Stimulated activated CD4-positive, alpha-beta T cell treated with anti-CD3 and anti-CD28 coated beads, Interleukin-4, amount 100 ng/mL, for 4 hours (primary cell): ENCODE measurements around the gene NAAA.
"Not testable (repeated sequence)": the region's sequence is repeated elsewhere in the genome, so short reads cannot be mapped to it uniquely, and the experiment has no call there.

Source experiments
- DNase-seq, 2 experiments: peaks; one replicate each; pipeline ENCODE4 v3.0.0-alpha.2; 2020

The NAAA gene

DNA sequence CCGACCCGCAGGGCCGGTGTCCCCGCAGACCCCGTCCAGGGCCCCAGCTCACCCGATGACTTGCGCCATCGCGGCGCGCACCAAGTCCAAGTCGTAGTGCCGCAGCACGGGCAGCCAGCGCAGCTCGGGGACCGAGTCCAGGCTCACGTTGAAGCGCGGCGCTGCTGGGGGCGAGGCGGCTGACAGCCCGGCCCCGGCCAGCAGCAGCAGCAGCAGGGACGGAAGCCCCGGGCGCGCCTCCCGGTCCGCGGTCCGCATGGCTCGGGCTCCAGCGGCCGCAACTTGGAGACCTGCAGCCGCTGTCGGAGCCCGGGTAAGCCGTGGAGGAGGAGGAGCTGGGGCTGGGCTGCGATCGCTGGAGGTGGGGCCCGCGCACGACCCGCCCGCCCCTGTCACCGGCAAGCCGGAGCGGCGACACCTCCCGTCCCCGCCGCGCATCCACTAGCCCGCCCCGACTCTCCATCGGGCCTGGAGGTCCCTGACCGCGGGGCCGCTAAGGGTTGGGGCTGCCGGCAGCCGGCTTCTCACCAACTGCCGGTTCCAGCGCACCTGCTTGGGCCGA lies at the start of gene NAAA:
TSS of gene NAAA (minus strand) at position 322 of the 562 bp plus-strand sequence. CDS start at position 258, 64 bp downstream.
- peak; percentile 73 to 77 for DNase-seq

DNA sequence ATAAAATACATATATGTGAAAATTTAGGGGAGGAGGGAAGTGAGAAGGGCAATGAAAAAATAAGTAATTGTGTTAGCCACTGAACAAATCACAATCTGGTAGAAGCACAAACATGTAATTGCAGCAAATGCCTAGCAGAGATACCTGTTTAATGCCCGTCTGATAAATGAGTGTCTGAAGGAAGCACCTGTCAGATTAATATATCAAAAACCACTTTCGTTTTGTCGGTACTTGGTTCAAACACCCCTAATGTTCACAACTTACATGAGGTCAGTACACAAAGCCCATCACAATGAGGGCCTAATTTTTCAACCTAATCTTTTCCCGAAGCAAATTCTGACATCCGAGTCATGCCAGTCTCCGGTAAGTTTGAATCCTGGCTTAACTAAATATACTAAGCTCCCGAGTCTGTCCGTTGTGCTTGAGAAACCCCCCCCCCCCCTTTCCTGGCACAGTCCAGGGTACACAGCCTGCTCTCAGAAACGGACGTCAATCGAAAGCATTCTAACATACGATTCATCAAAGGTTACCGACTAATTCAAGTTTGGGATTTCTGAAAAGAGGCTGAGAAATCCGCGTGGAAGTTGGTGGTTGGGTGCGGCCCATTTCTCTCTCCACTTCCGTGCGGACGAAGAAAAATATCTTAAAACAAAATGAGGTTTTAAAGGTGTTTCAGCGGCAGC lies 49.2 kb upstream of the NAAA start:
- no peak for DNase-seq

DNA sequence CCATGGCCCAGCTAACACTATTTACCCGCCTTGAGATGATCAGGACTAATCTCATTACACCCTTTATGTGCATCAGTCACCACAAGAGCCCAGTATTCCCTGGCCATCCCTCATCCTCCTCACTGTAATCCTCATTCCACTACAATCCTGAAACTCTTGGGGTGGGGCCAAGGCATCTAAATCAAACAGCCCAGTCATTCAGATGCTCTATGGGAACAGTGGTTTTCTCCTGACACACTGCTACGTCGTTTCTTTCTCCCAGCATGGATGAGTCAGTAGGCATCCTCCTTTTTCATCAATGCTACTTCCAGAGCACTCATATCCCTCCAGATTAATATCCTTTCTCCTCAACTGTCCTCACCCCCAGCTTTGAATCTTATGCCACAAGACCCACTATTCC lies 44.3 kb upstream of the NAAA start:
- no peak for DNase-seq

DNA sequence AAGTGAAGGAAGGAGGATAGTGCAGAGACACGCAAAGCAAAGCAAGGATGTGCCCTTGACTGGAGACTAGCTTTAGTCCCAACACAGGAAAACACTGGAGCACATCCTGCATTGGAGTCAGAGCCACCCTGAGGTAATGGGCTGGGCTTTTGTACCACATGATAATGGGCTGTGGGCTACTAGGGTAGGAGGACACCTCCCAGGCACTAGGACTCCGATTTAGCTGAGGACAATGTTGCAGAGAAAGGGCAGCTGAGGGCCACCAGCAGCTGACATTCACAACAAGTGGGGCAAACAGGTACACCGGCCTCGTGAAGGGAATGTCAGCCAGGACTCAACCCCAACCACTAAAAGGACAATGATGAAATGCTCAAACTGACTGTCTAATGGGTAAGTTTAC lies 39.8 kb upstream of the NAAA start:
- no peak for DNase-seq

DNA sequence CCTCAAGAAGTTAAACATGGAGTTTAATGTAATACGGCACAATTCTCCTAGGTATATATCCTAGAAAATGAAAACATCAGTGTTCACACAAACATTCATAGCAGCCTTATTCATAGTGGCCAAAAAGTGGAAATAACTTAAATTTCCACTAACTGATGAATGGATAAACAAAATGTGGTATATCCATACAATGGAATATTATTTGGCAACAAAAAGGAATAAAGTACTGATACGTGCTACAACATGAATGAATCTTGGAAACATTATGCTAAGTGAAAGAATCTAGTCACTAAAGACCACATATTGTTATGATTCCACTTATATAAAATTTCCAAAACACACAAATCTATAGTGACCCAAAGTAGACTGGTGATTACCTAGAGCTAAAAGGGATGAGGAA lies 35.4 kb upstream of the NAAA start:
- DNase-seq: no peak

DNA sequence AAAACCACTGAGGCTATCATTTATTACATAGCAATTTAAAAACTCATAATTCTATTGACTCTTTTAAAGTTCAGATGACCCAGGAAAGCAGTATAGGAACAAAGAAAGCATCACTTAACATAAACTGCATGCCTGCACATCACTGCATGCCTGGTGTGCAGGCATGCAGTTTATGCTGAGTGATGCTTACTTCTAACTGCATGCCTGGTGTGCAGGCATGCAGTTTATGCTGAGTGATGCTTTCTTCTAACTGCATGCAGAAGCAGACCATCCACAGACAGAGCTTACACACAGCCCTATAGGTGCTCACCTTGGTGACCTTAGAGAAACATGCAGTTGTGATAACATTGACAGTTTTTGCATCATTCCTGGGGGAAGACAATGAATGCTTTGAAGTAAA lies 33.0 kb upstream of the NAAA start:
- no peak for DNase-seq

DNA sequence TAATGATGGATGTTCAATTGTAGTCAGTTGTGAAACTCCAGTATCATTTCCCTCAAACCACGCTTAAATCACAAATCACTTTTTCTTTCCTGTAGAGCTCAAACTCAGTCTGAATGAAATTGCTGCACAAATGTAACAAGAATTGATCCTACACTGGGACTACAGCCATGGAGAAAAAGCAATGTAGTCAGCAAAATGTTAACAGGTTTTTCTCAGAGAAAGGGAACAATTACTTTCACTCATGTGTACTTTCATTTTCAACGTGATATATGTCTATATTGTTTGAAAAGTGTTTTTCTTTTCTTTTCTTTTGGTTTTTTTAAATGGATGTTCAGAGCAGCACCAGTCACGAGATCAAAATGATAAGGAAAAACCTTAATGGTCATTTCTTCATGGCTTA lies 27.3 kb upstream of the NAAA start:
- DNase-seq: no peak

DNA sequence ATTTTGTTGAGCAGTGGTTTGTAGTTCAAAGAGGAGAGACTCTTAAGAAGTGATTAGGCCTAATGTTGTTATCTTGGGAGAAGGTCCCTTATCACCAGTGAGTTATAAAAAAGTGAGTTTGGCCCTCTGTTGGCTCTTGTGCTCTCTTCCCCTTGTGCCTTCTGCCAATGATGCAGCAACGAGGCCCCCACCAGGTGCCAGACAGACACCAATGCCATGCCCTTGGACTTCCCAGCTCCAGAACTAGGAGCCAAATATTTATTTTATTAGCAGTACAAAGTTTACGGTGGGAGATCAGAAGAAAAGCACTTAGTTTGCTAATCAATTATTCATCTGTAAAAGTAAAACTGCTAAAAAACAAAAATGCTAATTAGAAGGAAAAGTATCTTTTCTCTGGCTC lies 22.7 kb upstream of the NAAA start:
- DNase-seq: no peak

DNA sequence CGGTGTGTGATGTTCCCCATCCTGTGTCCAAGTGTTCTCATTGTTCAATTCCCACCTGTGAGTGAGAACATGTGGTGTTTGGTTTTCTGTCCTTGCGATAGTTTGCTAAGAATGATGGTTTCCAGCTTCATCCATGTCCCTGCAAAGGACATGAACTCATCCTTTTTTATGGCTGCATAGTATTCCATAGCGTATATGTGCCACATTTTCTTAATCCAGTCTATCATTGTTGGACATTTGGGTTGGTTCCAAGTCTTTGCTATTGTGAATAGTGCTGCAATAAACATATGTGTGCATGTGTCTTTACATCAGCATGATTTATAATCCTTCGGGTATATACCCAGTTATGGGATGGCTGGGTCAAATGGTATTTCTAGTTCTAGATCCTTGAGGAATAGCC lies 21.3 kb upstream of the NAAA start:
- DNase-seq: not testable (repeated sequence)

DNA sequence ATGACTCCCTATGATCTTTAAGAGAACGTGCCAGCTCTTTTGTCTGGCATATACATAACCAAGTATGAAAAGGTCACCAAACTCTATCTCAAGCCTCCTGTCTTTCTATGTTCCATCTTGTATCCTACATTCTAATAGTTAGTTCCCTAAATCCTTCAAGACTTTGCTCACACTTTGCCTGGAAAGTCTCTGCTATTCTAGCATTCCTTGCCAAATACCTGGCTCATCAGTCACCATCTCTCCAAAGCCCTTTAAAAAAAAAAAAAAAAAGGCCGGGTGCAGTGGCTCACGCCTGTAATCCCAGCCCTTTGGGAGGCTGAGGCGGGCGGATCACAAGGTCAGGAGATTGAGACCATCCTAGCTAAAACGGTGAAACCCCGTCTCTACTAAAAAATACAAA lies 17.7 kb upstream of the NAAA start:
- DNase-seq: not testable (repeated sequence)

DNA sequence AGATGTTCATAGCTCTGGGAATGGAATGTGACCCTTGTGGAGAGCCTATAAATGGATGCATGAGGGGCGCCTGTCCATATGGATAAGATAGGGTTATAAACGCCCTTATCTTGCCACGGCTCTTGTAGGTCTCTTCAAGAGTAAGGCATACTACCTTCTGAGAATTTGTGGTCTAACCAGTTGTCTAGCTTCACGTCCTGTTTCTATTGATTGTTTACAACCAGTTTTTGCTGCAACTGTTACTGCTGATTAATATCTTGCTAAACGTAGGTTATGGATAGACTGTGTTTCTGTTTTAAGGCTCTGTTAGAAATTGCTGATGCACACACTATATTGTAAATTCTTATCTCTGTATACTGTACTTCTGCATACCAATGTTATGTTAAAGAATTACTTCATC lies 14.0 kb upstream of the NAAA start:
- not testable (repeated sequence) for DNase-seq

DNA sequence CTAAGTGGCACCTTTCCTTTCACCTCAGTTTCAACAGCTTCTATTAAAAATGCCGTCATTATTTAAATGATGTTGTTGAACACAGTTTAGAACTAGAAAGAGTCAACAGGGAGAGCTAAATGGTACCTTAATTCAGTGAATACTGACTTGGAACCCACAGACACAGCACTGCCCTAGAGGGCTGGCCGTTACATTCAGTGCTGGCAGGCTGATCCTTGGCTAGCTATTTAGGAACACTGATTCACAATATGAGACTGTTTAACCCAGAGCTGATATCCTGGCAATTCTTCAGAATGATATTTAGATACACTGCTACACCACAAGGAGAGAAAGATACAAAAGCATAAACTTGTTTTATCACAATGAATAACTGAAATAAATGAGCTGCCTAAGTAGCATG lies 12.7 kb upstream of the NAAA start:
- DNase-seq: no peak

DNA sequence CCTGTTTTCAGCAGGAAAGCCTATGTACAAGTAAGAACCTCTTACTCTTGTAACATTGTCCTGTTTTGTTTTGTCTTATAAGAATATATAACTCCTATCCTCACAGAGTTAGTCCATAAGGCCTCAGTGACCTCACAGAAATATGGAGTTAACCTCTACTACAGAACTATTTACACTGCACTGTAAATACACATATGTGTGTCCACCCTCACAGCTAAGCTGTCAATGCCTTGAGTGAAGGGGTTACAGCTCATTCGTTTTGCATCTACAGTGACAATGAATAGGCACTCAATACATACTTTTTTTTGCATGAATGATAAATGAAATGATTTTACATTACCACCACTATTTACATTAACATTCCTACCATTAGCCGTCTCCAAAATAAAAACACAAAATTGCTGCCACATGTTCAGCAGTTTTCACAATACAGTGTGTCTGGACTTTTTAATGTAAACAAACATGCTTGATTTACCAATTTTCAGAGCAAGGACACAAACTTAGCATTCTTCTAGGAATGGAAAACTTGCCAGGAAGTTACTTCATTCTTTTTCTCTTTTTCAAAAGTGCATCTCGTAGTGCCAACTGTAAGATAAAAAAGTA lies 9.5 kb upstream of the NAAA start:
- no peak for DNase-seq

DNA sequence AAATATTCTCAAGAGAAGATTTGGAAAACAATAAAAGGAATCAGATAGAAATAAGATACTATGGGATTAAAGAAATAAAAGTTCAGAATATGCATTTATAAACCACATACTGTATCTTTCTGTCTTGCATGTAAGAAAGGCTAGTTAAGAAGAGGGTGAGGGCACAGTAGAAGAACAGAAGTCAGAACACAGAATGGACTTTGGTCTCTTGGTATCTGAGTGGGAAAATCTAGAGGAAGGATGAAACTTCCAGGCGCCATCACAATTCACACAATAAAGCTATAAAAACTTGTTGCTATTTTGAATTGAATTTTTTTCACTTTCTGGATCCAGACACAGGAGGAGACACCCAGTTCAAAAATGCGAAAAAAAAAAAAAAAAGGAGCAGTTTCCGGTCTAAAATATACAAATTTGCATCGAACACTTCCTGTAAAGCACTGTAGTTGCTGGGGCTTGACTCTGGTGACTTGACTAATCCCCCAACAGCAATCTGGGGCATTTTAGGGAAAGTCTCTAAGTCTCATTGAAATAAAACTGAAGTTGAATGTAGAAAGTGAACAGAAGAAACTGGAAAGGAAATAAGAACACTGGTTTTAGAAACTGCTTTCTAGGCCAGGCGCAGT lies 8.1 kb upstream of the NAAA start:
- no peak for DNase-seq

DNA sequence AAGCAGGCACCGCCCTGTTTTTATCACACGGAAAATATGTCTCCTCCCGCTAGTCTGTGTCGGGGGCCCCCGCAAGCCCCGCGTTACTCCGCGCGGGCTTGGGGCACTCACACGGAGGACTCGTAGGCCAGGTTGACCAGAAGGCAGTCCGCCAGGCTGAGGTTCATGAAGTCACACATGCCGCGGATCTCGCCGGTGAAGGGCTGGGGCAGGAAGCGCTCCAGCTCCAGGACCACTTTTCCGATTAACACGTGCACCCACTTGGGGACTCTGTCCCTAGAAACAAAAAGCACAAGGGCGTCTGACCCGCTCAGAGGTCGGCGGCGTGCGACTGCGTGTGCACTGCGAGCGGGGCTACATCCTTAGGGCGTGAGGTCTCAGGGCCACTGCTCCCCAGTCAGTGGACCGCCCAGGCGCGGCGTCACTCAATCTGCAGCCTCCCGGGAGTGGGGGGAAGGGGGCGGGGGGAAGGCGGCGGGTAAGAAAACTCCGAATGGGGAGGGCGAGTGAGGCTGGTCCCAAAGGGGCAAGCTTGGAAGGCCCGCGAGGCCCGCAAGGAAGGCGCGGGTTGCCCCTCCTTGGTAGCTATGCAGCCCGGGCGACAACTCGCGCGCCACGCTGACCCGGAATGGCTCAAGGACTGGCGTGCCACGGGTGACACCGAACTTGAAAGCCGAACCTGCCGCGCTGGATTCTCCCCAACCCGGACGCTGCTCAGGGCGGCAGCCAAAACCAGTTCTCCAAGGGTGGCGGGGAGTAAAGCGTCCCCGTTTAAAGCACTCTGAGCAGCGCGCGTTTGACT lies 722 bp downstream of the NAAA start:
- DNase-seq: peak; percentile 72 to 78

DNA sequence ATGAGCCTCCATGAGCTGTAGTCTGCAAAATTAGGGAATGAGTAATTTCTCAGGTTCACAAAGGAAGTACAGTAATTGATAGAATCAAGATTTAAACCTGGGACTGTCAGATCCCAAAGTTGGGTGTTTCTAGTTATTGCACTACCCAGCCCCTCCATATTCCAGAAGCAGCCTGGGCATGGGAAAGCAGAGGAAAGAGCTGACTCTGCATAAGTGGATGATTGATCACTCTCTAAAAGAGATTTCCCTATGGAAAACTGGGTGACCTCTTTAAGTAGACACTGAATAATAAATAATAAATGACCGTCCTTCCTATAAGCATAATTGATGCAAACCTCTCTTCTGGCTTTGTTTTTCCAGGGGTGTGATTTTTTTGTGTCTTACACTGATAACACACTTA lies 5.2 kb downstream of the NAAA start:
- DNase-seq: no peak

DNA sequence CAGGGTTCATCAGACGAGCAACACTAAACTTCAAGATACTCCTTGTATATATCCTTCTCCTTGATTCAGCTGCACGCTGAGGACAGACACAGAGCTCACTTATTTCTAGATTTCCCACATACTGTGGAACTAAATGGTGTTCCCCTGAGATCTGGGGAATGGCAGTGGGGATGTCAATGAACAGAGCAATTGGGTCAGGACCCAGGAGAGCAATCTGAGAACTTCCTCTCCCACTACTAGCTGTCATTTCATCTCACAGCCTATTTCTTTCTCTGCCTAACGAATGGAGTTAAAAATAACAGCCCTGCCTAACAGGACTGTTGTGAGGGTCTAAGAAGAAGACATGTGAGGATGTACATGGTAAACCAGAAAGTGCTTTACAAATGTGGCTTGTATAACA lies 10.7 kb downstream of the NAAA start:
- no peak for DNase-seq

DNA sequence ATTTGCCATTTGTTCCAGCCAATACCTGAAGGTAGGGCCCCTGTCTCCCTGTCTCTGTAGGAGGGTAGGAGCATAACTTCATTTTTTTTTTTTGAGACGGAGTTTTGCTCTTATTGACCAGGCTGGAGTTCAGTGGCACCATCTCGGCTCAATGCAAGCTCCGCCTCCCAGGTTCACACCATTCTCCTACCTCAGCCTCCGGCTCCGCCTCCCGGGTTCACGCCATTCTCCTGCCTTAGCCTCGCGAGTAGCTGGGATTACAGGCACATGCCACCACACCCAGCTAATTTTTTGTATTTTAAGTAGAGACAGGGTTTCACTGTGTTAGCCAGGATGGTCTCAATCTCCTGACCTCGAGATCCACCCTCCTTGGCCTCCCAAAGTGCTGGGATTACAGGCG lies 15.9 kb downstream of the NAAA start:
- DNase-seq: not testable (repeated sequence)

DNA sequence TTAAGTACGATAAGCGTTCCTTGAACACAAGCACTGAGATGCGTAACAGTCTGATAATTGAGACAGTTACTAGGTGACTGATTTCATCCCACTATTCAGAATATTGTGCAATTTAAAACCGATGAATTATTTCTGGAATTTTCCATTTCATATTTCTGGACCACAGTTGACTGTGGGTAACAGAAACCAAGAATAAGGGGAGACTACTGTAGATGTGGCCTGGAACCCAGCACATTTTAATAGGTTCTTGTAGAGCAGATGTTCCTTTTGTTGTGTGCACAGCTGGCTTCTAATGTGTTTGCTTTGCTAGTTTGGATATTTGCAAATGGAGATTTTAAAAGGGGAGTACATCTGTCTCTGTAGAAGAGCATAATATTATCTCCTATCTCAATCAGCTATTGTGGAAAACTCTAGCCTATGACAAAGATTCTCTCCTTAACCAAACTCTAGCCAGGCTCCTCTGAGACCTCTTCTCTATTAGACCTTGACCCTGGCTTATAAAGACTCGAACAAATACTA lies 16.4 kb downstream of the NAAA start:
- DNase-seq: no peak

DNA sequence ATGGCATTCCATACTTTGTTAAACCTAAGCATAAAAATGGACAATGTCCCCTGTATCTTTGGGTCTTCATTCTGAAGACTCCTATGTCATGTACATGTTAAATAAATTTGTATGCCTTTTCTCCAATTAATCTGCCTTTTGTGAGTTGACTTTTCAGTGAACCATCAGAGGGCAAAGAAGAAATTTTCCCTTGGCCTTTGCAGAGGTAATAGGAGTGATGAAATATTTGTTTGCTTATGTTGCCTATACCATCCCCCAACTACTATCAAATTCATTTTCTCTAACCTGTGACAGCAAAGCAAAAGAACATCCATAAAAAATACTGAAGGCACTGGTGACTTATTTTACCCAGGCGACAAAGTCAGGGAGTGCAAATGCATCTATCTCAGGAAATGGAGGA lies 18.2 kb downstream of the NAAA start:
- no peak for DNase-seq

DNA sequence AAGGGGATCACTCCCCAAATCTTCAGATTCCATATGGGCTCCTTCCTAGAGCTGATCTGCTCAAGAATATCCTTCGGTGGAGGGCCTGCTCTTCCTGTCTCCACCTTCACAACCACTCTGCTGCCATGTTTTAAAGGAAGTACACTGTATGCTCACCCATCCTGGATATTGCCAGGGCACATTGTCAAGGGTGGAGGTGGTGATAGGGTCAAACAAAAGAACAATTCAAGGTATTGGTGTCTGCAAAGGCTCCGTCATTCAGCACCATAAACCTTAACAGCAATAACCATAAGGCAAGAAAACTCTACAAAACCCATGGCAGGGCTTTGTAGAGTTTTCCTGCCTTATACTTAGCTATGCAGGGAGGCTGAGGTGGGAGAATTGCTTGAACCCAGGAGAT lies 18.9 kb downstream of the NAAA start:
- DNase-seq: no peak

DNA sequence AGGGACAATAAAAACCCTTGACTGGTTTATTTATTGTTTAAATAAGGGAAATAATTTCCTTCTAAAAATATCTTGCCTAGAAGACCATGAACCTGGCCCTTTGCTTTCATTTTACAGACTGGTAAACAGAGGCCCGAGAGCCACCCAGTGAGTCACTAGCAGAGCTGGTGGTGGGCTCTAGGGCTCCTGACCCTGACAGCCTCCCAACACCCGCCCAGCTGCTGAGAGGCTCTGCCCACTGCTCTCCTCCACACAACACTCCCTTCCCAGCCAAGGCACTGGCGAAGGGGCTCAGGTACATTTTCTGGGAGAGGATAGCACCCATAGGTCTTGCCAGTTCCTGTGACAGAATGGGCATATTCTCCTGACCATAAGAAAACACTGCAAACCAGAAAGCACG lies 20.5 kb downstream of the NAAA start:
- DNase-seq: no peak

DNA sequence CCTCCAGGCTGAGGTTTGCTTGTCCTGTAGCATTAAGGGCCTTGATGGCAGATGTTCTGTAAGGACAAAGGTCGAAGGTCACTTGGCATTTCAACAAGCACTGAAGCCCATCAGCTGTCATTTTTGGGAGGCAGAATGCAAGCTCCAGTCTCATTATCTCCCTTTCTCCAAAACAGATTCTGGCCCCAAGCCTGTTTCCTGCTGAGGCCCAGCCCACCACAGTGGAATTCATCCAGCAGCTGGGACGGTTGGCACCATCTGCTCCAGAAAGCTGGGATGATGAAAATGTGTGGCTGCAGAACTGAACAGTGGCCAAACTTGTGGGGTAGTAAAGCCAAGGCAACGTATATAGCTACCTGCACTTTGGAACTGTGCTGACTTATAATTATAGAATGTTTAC lies 20.9 kb downstream of the NAAA start:
- DNase-seq: no peak
